Measurements from ENCODE around the gene MAN2B1. TPM values are rescaled to one million over a fixed set of nuclear protein-coding genes. Genes with fewer than 3 reads are reported as not detected.

The MAN2B1 gene
- polyA plus RNA-seq, 3 donors: 218 to 305 (median 295) TPM

DNA sequence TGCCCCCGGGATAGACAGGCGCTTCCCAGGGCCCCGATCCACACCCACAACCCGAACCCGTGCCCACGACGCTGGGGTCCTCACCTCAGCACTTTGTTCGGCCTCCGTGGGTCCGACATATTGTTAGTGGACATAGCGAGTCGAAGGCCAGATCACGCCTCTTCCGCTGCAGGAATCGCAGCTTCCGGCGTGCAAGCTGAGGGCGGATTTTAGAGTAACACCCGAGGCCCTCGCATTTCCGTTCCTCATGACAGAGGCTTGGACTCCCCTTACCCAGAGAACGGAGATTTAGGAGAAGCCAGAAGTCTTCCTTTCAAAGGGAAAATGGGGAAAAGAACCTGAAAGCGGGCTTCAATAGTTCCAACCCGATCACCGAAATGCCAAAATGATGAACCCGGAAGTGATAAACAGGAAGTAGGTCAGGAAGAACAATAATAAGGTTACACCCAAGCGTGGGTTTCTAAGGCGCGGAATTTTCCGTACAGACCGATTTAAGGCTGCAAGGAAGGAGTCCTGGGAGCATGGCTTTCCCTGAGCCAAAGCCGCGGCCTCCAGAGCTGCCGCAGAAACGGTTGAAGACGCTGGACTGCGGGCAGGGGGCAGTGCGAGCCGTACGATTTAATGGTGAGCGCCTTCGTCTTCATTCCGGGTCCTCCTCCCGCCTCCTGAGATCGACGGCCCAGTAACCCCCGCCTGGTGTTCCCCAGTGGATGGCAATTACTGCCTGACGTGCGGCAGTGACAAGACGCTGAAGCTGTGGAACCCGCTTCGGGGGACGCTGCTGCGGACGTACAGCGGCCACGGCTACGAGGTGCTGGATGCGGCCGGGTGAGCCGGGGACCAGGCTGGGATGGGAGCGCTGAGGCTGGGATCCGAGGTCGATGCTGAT is 3.0 kb upstream of the MAN2B1 start:
- peak; percentile 82 to 86 (median 85) for DNase-seq
- peak overlapping the region; percentile 90 to 97 for H3K4me3 Mint-ChIP-seq
- H3K27me3 Mint-ChIP-seq (ENCODE audit: low read depth in 3 of 3): peaks cover 0 to 3% (median 0%) of the 10 kb centered on the region in 3 donors
- H3K27me3 ChIP-seq (ENCODE audit: control insufficient read depth in 2 of 2, insufficient read depth in 2 of 2, low read length in 2 of 2): no peaks in the 10 kb centered on the region
- H3K4me1 Mint-ChIP-seq: peaks cover 47% of the 10 kb centered on the region
- peaks cover 21 to 28% of the 10 kb centered on the region in 2 donors for H3K36me3 ChIP-seq (replicated peaks in 1 of 2; ENCODE audit: control insufficient read depth in 1 of 2, insufficient read depth in 2 of 2, low read length in 2 of 2)
- peak overlapping the region; percentile 94 for H2AFZ ChIP-seq (ENCODE audit: insufficient read depth, low read depth, low read length, poor library complexity, severe bottlenecking)
- H3K4me2 ChIP-seq (replicated peaks; ENCODE audit: extremely low read depth, low read length, poor library complexity, severe bottlenecking): peak overlapping the region; percentile 95
- peaks cover 64% of the 10 kb centered on the region for H3K79me2 ChIP-seq (ENCODE audit: insufficient read depth, low read length)
- peak overlapping the region; percentile 61 to 96 (median 81) for H3K4me3 ChIP-seq (replicated peaks in 1 of 3; ENCODE audit: low read depth in 2 of 3, low read length in 3 of 3)
- peaks cover 39% of the 10 kb centered on the region for H4K20me1 ChIP-seq (ENCODE audit: insufficient read depth, low read length)
- H3K9ac ChIP-seq (ENCODE audit: insufficient read depth, low read length, poor library complexity, severe bottlenecking): peak overlapping the region; percentile 92
- no peaks in the 10 kb centered on the region for H3K9me3 ChIP-seq (replicated peaks in 1 of 2; ENCODE audit: control insufficient read depth in 1 of 2, insufficient read depth in 1 of 2, low read length in 2 of 2)
- H3K36me3 Mint-ChIP-seq: peaks cover 23 to 39% of the 10 kb centered on the region in 2 donors
- peaks cover 0 to 3% (median 0%) of the 10 kb centered on the region in 7 donors for H3K9me3 Mint-ChIP-seq
- peaks cover 44 to 55% of the 10 kb centered on the region in 2 donors for H3K4me1 ChIP-seq (ENCODE audit: control insufficient read depth in 1 of 2, insufficient read depth in 2 of 2, low read length in 2 of 2)
- WGBS (ENCODE audit: insufficient coverage): 0% methylated on average over 57 of the region's 64 CpGs
- intact Hi-C loops (cut with micrococcal nuclease): loop anchor here (1.0 to 10.0 kb wide), 6 partner anchors 27 to 505 kb away; partner anchors contain the start of genes ZNF490 (in 2 of the 2), ZNF791 (in 2 of the 2), FBXW9 (in 1 of the 2) and JUNB (in 1 of the 2)
- H3K27ac Mint-ChIP-seq: peak overlapping the region; percentile 97 to 100 (median 100)
- H3K27ac ChIP-seq (ENCODE audit: low read depth in 1 of 2, low read length in 2 of 2): peak overlapping the region; percentile 78 to 100
- TF ChIP-seq, protein P1, sequence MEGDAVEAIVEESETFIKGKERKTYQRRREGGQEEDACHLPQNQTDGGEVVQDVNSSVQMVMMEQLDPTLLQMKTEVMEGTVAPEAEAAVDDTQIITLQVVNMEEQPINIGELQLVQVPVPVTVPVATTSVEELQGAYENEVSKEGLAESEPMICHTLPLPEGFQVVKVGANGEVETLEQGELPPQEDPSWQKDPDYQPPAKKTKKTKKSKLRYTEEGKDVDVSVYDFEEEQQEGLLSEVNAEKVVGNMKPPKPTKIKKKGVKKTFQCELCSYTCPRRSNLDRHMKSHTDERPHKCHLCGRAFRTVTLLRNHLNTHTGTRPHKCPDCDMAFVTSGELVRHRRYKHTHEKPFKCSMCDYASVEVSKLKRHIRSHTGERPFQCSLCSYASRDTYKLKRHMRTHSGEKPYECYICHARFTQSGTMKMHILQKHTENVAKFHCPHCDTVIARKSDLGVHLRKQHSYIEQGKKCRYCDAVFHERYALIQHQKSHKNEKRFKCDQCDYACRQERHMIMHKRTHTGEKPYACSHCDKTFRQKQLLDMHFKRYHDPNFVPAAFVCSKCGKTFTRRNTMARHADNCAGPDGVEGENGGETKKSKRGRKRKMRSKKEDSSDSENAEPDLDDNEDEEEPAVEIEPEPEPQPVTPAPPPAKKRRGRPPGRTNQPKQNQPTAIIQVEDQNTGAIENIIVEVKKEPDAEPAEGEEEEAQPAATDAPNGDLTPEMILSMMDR (IDR thresholded peaks at IDR 0.05): no peak

DNA sequence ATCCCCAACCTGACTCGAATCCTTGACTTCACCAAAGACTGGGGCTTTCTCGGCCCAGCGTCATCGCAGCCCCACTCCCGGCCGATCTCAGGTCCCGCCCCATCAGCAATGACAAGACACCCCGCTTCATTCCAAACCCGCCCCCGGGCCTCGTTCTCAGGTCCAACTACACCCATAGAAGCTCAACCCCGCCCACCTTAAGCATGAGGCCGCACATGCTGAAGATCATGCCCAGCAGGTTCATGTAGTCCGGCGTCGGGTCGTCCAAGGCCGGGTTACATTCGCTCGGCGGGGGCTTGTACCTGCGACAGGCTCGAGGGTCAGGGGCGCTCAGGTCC is 2.4 kb upstream of the MAN2B1 start:
- Mint-ChIP-seq H3K27ac (peak overlapping the region; percentile 97 to 100 (median 100)), H3K4me1 (peaks cover 47% of the 10 kb centered on the region), H3K36me3 (peaks cover 22 to 39% of the 10 kb centered on the region in 2 donors), H3K9me3 (peaks cover 0 to 3% (median 0%) of the 10 kb centered on the region in 7 donors), H3K27me3 (ENCODE audit: low read depth in 3 of 3) (peaks cover 0 to 3% (median 0%) of the 10 kb centered on the region in 3 donors), H3K4me3 (peak overlapping the region; percentile 90 to 97)
- Histone ChIP-seq H3K4me2 (replicated peaks; ENCODE audit: extremely low read depth, low read length, poor library complexity, severe bottlenecking) (peak overlapping the region; percentile 95), H4K20me1 (ENCODE audit: insufficient read depth, low read length) (peaks cover 39% of the 10 kb centered on the region), H2AFZ (ENCODE audit: insufficient read depth, low read depth, low read length, poor library complexity, severe bottlenecking) (peak overlapping the region; percentile 94), H3K27ac (ENCODE audit: low read depth in 1 of 2, low read length in 2 of 2) (peak overlapping the region; percentile 78 to 100), H3K4me1 (ENCODE audit: control insufficient read depth in 1 of 2, insufficient read depth in 2 of 2, low read length in 2 of 2) (peaks cover 49 to 61% of the 10 kb centered on the region in 2 donors), H3K79me2 (ENCODE audit: insufficient read depth, low read length) (peaks cover 64% of the 10 kb centered on the region), H3K9me3 (replicated peaks in 1 of 2; ENCODE audit: control insufficient read depth in 1 of 2, insufficient read depth in 1 of 2, low read length in 2 of 2) (no peaks in the 10 kb centered on the region), H3K4me3 (replicated peaks in 1 of 3; ENCODE audit: low read depth in 2 of 3, low read length in 3 of 3) (peak overlapping the region; percentile 61 to 96 (median 81)), H3K9ac (ENCODE audit: insufficient read depth, low read length, poor library complexity, severe bottlenecking) (peak overlapping the region; percentile 92), H3K36me3 (replicated peaks in 1 of 2; ENCODE audit: control insufficient read depth in 1 of 2, insufficient read depth in 2 of 2, low read length in 2 of 2) (peaks cover 21 to 28% of the 10 kb centered on the region in 2 donors), H3K27me3 (ENCODE audit: control insufficient read depth in 2 of 2, insufficient read depth in 2 of 2, low read length in 2 of 2) (no peaks in the 10 kb centered on the region)
- 0% methylated on average over 24 of the region's 24 CpGs for WGBS (ENCODE audit: insufficient coverage)
- intact Hi-C loops (cut with micrococcal nuclease): loop anchor here (1.0 to 10.0 kb wide), 6 partner anchors 27 to 504 kb away; partner anchors contain the start of genes ZNF490 (in 2 of the 2), ZNF791 (in 2 of the 2), FBXW9 (in 1 of the 2) and JUNB (in 1 of the 2)
- DNase-seq: peak; percentile 29 to 82 (median 82)
- TF ChIP-seq, protein P1 (IDR thresholded peaks at IDR 0.05): no peak

Data from CD14-positive monocyte (primary cell).